Activated naive CD4-positive, alpha-beta T cell treated with anti-CD3 and anti-CD28 coated beads, Interleukin-2, amount 10 ng/mL, durations not matched to agents 7 days and 5 days (primary cell): ENCODE measurements around the gene ARAP2.

Source experiments
- CTCF ChIA-PET: fragments of 350-600 bp; sonication (Branson Sonifier 250); formaldehyde crosslinking; loops from one replicate; lab custom pipeline; 2021; ENCODE audit warnings: antibody characterized with exemption; lab: Charles Lee
- DNase-seq: peaks from one replicate; pipeline ENCODE4 v3.0.0-alpha.2; 2020
- H3K27ac Mint-ChIP-seq: one replicate; pipeline ENCODE4 v1.8.0; 2021; ENCODE audit warnings: mild to moderate bottlenecking, moderate library complexity, mixed read lengths
- H3K27me3 Mint-ChIP-seq: one replicate; pipeline ENCODE4 v1.8.0; 2021; ENCODE audit warnings: mild to moderate bottlenecking, mixed read lengths
- H3K36me3 Mint-ChIP-seq: one replicate; pipeline ENCODE4 v1.8.0; 2021; ENCODE audit warnings: mixed read lengths
- H3K4me1 Mint-ChIP-seq: one replicate; pipeline ENCODE4 v1.8.0; 2021; ENCODE audit warnings: mixed read lengths
- H3K4me3 Mint-ChIP-seq: one replicate; pipeline ENCODE4 v1.8.0; 2021; ENCODE audit warnings: mild to moderate bottlenecking, moderate library complexity, mixed read lengths
- H3K9me3 Mint-ChIP-seq: one replicate; pipeline ENCODE4 v1.8.0; 2021; ENCODE audit warnings: mixed read lengths

The ARAP2 gene

GRCh38 chr4:36133086-36133485 lies 111.2 kb downstream of the ARAP2 start:
- Mint-ChIP-seq H3K9me3 (no peaks in the 10 kb centered on the region), H3K36me3 (peaks cover 11% of the 10 kb centered on the region)
- CTCF ChIA-PET, result no interaction called here

DNA sequence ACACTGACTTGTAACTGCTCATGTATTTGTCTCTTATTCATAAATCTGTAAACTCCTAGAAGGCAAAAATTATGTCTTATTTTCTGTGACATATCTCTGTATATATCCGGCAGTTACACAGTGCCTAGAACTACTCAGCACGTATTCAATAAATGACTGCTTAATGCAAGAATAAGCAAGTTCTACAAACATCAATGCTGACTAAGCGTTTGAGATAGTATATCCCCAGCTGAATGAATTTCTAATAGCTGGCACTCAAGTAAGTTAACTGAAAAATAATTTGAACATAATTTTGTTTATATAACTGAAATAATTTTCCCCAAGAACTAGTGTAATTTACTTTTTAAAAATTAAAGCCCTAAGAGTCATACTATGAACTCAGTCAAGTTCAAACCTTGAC lies 113.7 kb downstream of the ARAP2 start:
- no peaks in the 10 kb centered on the region for H3K9me3 Mint-ChIP-seq
- H3K4me1 Mint-ChIP-seq, result no peaks in the 10 kb centered on the region
- DNase-seq, result no peak
- H3K27me3 Mint-ChIP-seq, result no peaks in the 10 kb centered on the region
- H3K27ac Mint-ChIP-seq, result no peak overlapping the region
- no peak overlapping the region for H3K4me3 Mint-ChIP-seq
- CTCF ChIA-PET, result no interaction called here
- H3K36me3 Mint-ChIP-seq, result peaks cover 10% of the 10 kb centered on the region

More at GRCh38 chr4:36133086-36133485, 111.2 kb downstream of the ARAP2 start:
- Mint-ChIP-seq H3K4me3 (no peak overlapping the region), H3K4me1 (no peaks in the 10 kb centered on the region), H3K27me3 (no peaks in the 10 kb centered on the region), H3K27ac (no peak overlapping the region)
- no peak for DNase-seq

DNA sequence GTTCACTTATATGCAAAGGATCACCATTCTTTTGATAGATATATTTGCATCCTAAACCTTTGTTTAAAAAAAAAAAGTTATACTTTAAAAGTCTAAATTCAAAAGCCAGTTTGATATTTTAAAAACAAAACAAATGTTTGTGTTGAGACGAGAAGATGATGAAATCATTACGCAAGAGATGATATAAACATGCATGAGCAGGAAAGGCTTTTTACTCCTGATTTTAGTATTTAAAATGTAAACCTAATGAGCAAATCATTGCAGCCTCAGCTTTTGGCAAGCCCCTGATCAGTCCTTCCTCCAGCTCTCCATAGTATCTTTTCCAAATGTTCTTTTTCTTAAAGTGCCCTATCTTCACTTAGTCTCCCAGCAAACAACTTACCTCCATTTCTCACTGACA lies 115.6 kb downstream of the ARAP2 start:
- no peak overlapping the region for H3K27ac Mint-ChIP-seq
- H3K27me3 Mint-ChIP-seq, result no peaks in the 10 kb centered on the region
- H3K4me3 Mint-ChIP-seq, result no peak overlapping the region
- H3K9me3 Mint-ChIP-seq, result no peaks in the 10 kb centered on the region
- DNase-seq, result no peak
- CTCF ChIA-PET, result no interaction called here
- H3K4me1 Mint-ChIP-seq, result no peaks in the 10 kb centered on the region
- peaks cover 21% of the 10 kb centered on the region for H3K36me3 Mint-ChIP-seq

GRCh38 chr4:36123906-36124305 lies 120.4 kb downstream of the ARAP2 start:
- Mint-ChIP-seq H3K9me3 (no peaks in the 10 kb centered on the region), H3K27me3 (no peaks in the 10 kb centered on the region), H3K4me3 (no peak overlapping the region), H3K27ac (no peak overlapping the region), H3K4me1 (no peaks in the 10 kb centered on the region), H3K36me3 (peaks cover 31% of the 10 kb centered on the region)
- no peak for DNase-seq
- CTCF ChIA-PET, result interaction anchor here (1.2 kb wide), 1 partner anchor 189 kb away, joined by 3 read pairs; no protein-coding TSS in a partner anchor

DNA sequence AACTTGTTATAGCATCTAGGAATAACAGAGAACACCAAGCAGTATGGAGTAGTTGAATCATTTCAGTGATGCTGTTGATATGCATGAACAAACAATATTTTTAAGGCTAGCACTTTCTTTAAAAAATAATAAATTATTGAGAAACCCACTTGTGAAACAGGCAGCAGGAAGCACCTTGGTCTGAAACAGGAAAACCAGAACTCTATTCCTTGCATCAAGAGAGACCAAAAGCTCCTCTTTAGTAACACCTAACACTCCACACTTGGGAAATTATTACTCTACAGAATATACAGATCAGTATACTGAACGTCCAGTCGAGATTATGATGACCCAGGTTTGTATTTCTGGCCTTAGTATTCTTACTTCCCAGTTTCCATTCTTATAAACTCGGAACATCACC lies 129.0 kb downstream of the ARAP2 start:
- no peak overlapping the region for H3K4me3 Mint-ChIP-seq
- DNase-seq, result no peak
- no peaks in the 10 kb centered on the region for H3K27me3 Mint-ChIP-seq
- CTCF ChIA-PET, result interaction anchor here (0.6 kb wide), 1 partner anchor 1724 kb away, joined by 3 read pairs; no protein-coding TSS in a partner anchor
- peaks cover 28% of the 10 kb centered on the region for H3K36me3 Mint-ChIP-seq
- H3K9me3 Mint-ChIP-seq, result no peaks in the 10 kb centered on the region
- H3K4me1 Mint-ChIP-seq, result peaks cover 4% of the 10 kb centered on the region
- no peak overlapping the region for H3K27ac Mint-ChIP-seq

- DNase-seq, result no peak
- Mint-ChIP-seq H3K27me3 (no peaks in the 10 kb centered on the region), H3K4me1 (peaks cover 4% of the 10 kb centered on the region), H3K9me3 (no peaks in the 10 kb centered on the region), H3K4me3 (no peak overlapping the region), H3K27ac (no peak overlapping the region), H3K36me3 (peaks cover 16% of the 10 kb centered on the region)
- CTCF ChIA-PET, result no interaction called here
Observed at GRCh38 chr4:36111172-36111571, 133.1 kb downstream of the ARAP2 start.

DNA sequence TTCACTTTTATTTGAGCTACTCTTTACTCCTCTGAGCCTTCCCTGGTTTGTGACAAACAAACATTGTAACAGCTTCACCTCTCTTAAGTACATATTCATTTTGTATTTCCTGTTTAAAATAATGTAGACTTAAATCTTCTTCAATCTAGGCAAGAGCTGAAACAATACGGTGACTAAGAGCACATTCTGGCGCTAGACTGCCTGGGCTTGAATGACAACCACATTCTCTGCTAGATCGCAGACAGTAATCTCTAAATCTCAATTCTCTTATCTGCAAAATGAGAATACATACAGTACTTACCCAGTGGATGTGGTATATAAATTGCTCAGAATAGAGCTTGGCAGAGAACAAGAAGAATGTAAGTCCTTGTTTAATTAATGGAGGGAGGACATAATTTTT lies 144.8 kb downstream of the ARAP2 start:
- no peaks in the 10 kb centered on the region for H3K4me1 Mint-ChIP-seq
- no peaks in the 10 kb centered on the region for H3K9me3 Mint-ChIP-seq
- H3K36me3 Mint-ChIP-seq, result peaks cover 35% of the 10 kb centered on the region
- H3K27me3 Mint-ChIP-seq, result no peaks in the 10 kb centered on the region
- CTCF ChIA-PET, result no interaction called here
- H3K4me3 Mint-ChIP-seq, result no peak overlapping the region
- DNase-seq, result no peak
- no peak overlapping the region for H3K27ac Mint-ChIP-seq

GRCh38 chr4:36094995-36095394 lies 149.3 kb downstream of the ARAP2 start:
- Mint-ChIP-seq H3K27ac (no peak overlapping the region), H3K4me1 (no peaks in the 10 kb centered on the region), H3K27me3 (no peaks in the 10 kb centered on the region), H3K9me3 (no peaks in the 10 kb centered on the region), H3K36me3 (peaks cover 23% of the 10 kb centered on the region), H3K4me3 (no peak overlapping the region)
- DNase-seq, result no peak
- CTCF ChIA-PET, result no interaction called here

DNA sequence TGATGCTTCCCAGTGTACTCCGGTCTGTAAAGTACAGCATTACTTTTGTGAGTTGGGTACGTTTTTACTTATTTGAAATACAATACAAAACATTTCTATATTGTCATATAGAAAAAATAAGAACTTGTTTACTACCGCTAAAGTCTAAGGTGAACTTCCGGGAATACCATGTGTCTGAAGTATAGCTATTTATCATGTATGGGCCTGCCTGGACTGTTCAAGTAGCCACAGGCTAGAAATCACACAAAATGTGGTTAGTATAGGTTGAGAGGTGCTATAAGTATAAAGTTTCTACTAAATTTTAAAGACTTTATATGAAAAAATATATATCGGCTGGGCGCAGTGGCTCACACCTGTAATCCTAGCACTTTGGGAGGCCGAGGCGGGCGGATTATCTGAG lies 152.3 kb downstream of the ARAP2 start:
- no peak overlapping the region for H3K4me3 Mint-ChIP-seq
- H3K27me3 Mint-ChIP-seq, result no peaks in the 10 kb centered on the region
- no peak for DNase-seq
- no peaks in the 10 kb centered on the region for H3K4me1 Mint-ChIP-seq
- H3K27ac Mint-ChIP-seq, result no peak overlapping the region
- CTCF ChIA-PET, result no interaction called here
- H3K9me3 Mint-ChIP-seq, result no peaks in the 10 kb centered on the region
- H3K36me3 Mint-ChIP-seq, result peaks cover 16% of the 10 kb centered on the region

- no peak overlapping the region for H3K4me3 Mint-ChIP-seq
- H3K27ac Mint-ChIP-seq, result no peak overlapping the region
- peaks cover 15% of the 10 kb centered on the region for H3K36me3 Mint-ChIP-seq
- CTCF ChIA-PET, result no interaction called here
- no peaks in the 10 kb centered on the region for H3K9me3 Mint-ChIP-seq
- no peaks in the 10 kb centered on the region for H3K27me3 Mint-ChIP-seq
- H3K4me1 Mint-ChIP-seq, result peaks cover 4% of the 10 kb centered on the region
- DNase-seq, result no peak
Observed at GRCh38 chr4:36088542-36088941, 155.8 kb downstream of the ARAP2 start.

DNA sequence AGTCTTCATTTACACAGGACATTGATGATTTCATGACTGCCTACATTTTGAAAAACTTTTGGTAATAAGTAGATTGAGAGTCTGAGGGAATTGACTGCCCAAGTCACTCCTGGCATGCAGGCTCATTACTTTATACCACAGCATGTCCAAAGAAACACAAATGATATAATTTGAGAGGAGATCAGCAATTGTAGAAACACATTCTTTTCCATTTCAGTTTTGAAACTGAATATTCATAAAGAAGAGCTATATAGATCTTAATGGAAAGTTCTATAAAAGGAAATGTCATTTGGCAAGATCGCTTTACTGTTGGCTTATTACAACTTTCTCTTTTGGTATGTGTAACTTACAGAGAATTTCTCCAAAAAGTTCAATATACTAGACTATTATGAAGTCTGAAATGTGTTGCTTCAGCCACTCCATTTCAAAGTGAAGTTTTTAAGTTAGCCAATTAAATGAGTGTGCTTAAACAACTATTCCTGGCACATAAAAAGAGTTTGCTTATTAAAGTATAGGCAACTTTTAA lies 158.0 kb downstream of the ARAP2 start:
- H3K27me3 Mint-ChIP-seq, result no peaks in the 10 kb centered on the region
- no peak overlapping the region for H3K27ac Mint-ChIP-seq
- no peaks in the 10 kb centered on the region for H3K9me3 Mint-ChIP-seq
- peaks cover 4% of the 10 kb centered on the region for H3K4me1 Mint-ChIP-seq
- DNase-seq, result no peak
- H3K36me3 Mint-ChIP-seq, result peaks cover 15% of the 10 kb centered on the region
- CTCF ChIA-PET, result no interaction called here
- H3K4me3 Mint-ChIP-seq, result no peak overlapping the region

GRCh38 chr4:36082817-36083216 lies 161.5 kb downstream of the ARAP2 start:
- CTCF ChIA-PET, result no interaction called here

DNA sequence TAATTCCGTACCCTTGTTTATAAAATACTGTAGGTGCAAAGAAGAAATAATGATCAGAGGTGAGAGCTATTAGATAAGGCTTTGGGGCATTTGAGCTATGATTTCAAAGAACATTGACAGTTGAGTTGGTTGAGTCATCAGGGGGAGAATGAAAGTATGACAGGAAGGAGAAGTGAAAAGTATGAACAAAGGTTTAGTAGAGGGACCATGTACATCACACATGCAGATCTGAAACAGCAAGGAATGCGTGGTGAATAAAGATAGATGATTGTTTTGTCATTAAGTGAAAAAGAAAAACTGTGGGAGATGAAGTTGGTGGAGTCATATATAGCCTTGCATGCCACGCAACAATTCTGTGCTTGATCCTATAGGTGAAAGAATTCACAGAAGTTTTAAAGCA lies 163.1 kb downstream of the ARAP2 start:
- H3K4me3 Mint-ChIP-seq, result no peak overlapping the region
- peaks cover 4% of the 10 kb centered on the region for H3K4me1 Mint-ChIP-seq
- no peak overlapping the region for H3K27ac Mint-ChIP-seq
- CTCF ChIA-PET, result no interaction called here
- H3K36me3 Mint-ChIP-seq, result peaks cover 7% of the 10 kb centered on the region
- H3K27me3 Mint-ChIP-seq, result no peaks in the 10 kb centered on the region
- H3K9me3 Mint-ChIP-seq, result no peaks in the 10 kb centered on the region
- DNase-seq, result no peak

More at GRCh38 chr4:36082817-36083216, 161.5 kb downstream of the ARAP2 start:
- Mint-ChIP-seq H3K4me1 (peaks cover 4% of the 10 kb centered on the region), H3K9me3 (no peaks in the 10 kb centered on the region), H3K27me3 (no peaks in the 10 kb centered on the region), H3K36me3 (peaks cover 9% of the 10 kb centered on the region), H3K4me3 (no peak overlapping the region), H3K27ac (no peak overlapping the region)
- no peak for DNase-seq

GRCh38 chr4:36079666-36080065 lies 164.6 kb downstream of the ARAP2 start:
- Mint-ChIP-seq H3K4me1 (peaks cover 4% of the 10 kb centered on the region), H3K27ac (no peak overlapping the region), H3K9me3 (no peaks in the 10 kb centered on the region), H3K36me3 (peaks cover 7% of the 10 kb centered on the region), H3K27me3 (no peaks in the 10 kb centered on the region), H3K4me3 (no peak overlapping the region)
- no peak for DNase-seq
- CTCF ChIA-PET, result no interaction called here

- H3K4me1 Mint-ChIP-seq, result no peaks in the 10 kb centered on the region
- CTCF ChIA-PET, result interaction anchor here (0.6 kb wide), 1 partner anchor 321 kb away, joined by 3 read pairs; no protein-coding TSS in a partner anchor
- H3K27me3 Mint-ChIP-seq, result no peaks in the 10 kb centered on the region
- DNase-seq, result no peak
- no peak overlapping the region for H3K4me3 Mint-ChIP-seq
- peaks cover 10% of the 10 kb centered on the region for H3K36me3 Mint-ChIP-seq
- no peaks in the 10 kb centered on the region for H3K9me3 Mint-ChIP-seq
- no peak overlapping the region for H3K27ac Mint-ChIP-seq
Observed at GRCh38 chr4:36078319-36078718, 166.0 kb downstream of the ARAP2 start.
